Measurements from ENCODE around the gene SFRP5. TPM values are rescaled to one million over a fixed set of nuclear protein-coding genes. Genes with fewer than 3 reads are reported as not detected.

SFRP5 gene
- total RNA-seq, 1 donor from 2014 or later = 8.7 TPM

- H3K4me3 ChIP-seq = no peak overlapping the region
- intact Hi-C loops (cut with micrococcal nuclease) = loop anchor here (10.0 kb wide), 1 partner anchor 49 kb away; the partner anchor contains the start of gene AVPI1
- H3K27me3 ChIP-seq (ENCODE audit: low read depth) = no peaks in the 10 kb centered on the region
- H3K36me3 ChIP-seq = no peaks in the 10 kb centered on the region
- TF ChIP-seq, protein P1, sequence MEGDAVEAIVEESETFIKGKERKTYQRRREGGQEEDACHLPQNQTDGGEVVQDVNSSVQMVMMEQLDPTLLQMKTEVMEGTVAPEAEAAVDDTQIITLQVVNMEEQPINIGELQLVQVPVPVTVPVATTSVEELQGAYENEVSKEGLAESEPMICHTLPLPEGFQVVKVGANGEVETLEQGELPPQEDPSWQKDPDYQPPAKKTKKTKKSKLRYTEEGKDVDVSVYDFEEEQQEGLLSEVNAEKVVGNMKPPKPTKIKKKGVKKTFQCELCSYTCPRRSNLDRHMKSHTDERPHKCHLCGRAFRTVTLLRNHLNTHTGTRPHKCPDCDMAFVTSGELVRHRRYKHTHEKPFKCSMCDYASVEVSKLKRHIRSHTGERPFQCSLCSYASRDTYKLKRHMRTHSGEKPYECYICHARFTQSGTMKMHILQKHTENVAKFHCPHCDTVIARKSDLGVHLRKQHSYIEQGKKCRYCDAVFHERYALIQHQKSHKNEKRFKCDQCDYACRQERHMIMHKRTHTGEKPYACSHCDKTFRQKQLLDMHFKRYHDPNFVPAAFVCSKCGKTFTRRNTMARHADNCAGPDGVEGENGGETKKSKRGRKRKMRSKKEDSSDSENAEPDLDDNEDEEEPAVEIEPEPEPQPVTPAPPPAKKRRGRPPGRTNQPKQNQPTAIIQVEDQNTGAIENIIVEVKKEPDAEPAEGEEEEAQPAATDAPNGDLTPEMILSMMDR (IDR thresholded peaks at IDR 0.05; ENCODE audit: borderline replicate concordance) = no peak
- no peaks in the 10 kb centered on the region for H3K9me3 ChIP-seq (replicated peaks)
- H3K4me1 ChIP-seq = peaks cover 25% of the 10 kb centered on the region
- DNase-seq = no peak
- H3K27ac ChIP-seq (replicated peaks) = no peak overlapping the region
Measured at GRCh38 chr10:97734021-97734420, 37.8 kb downstream of the SFRP5 start.

DNA sequence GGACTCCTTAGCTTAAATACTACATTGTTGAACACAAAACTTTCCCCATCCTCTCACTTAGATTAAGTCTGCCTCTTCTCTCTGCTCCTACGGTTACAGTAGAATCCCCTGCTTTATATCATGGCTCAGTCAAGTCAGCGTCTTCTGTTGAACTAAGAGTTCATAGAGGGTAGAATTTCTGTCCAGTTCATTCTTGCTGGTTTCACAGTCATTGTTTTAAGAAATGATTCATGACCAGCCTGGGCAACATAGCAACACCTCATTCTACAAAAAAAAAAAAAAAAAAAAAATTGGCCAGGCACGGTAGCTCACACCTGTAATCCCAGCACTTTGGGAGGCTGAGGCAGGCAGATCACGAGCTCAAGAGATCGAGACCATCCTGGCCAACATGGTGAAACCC, 38.5 kb downstream of the SFRP5 start:
- Histone ChIP-seq H3K27me3 (ENCODE audit: low read depth) (no peaks in the 10 kb centered on the region), H3K4me3 (no peak overlapping the region), H3K4me1 (peaks cover 20% of the 10 kb centered on the region), H3K9me3 (replicated peaks) (no peaks in the 10 kb centered on the region), H3K36me3 (no peaks in the 10 kb centered on the region), H3K27ac (replicated peaks) (no peak overlapping the region)
- TF ChIP-seq, protein P1 (IDR thresholded peaks at IDR 0.05; ENCODE audit: borderline replicate concordance) = no peak
- intact Hi-C loops (cut with micrococcal nuclease) = loop anchor here (10.0 kb wide), 1 partner anchor 48 kb away; the partner anchor contains the start of gene AVPI1
- no peak for DNase-seq

- intact Hi-C loops (cut with micrococcal nuclease) = loop anchor here (10.0 kb wide), 1 partner anchor 47 kb away; the partner anchor contains the start of gene AVPI1
- TF ChIP-seq, protein P1 (IDR thresholded peaks at IDR 0.05; ENCODE audit: borderline replicate concordance) = peak; percentile 6
Measured at GRCh38 chr10:97732052-97732359, 39.8 kb downstream of the SFRP5 start.

GRCh38 chr10:97731346-97732051, 40.3 kb downstream of the SFRP5 start:
- no peak for DNase-seq
- no peaks in the 10 kb centered on the region for H3K27me3 ChIP-seq (ENCODE audit: low read depth)
- H3K4me1 ChIP-seq = peaks cover 13% of the 10 kb centered on the region
- H3K27ac ChIP-seq (replicated peaks) = no peak overlapping the region
- H3K9me3 ChIP-seq (replicated peaks) = no peaks in the 10 kb centered on the region
- TF ChIP-seq, protein P1 (IDR thresholded peaks at IDR 0.05; ENCODE audit: borderline replicate concordance) = peak; percentile 88
- intact Hi-C loops (cut with micrococcal nuclease) = loop anchor here (10.0 kb wide), 1 partner anchor 47 kb away; the partner anchor contains the start of gene AVPI1
- H3K36me3 ChIP-seq = no peaks in the 10 kb centered on the region
- no peak overlapping the region for H3K4me3 ChIP-seq

More at GRCh38 chr10:97732052-97732359, 39.8 kb downstream of the SFRP5 start:
- no peak overlapping the region for H3K27ac ChIP-seq (replicated peaks)
- H3K4me1 ChIP-seq = peaks cover 11% of the 10 kb centered on the region
- DNase-seq = no peak
- no peak overlapping the region for H3K4me3 ChIP-seq
- no peaks in the 10 kb centered on the region for H3K36me3 ChIP-seq
- H3K9me3 ChIP-seq (replicated peaks) = no peaks in the 10 kb centered on the region
- H3K27me3 ChIP-seq (ENCODE audit: low read depth) = no peaks in the 10 kb centered on the region

DNA sequence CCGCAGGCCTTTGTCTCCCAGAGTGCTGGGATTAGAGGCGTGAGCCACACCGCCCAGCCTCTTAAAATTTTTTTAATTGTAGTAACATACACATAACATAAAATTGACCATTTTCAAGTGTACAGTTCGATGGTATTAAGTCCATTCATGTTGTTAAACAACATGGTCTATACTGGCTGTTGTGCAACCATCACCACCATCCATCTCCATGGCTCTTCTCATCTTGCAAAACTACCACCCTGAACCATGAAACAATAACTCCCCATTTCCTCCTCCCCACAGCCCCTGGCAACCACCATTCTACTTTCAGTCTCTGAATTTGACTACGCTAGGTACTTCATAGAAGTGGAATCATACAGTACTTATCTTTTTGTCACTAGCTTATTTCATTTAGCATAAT, 42.8 kb downstream of the SFRP5 start:
- no peaks in the 10 kb centered on the region for H3K9me3 ChIP-seq (replicated peaks)
- intact Hi-C loops (cut with micrococcal nuclease) = no loop called here
- TF ChIP-seq, protein P1 (IDR thresholded peaks at IDR 0.05; ENCODE audit: borderline replicate concordance) = no peak
- H3K4me3 ChIP-seq = no peak overlapping the region
- DNase-seq = no peak
- no peaks in the 10 kb centered on the region for H3K27me3 ChIP-seq (ENCODE audit: low read depth)
- H3K4me1 ChIP-seq = peaks cover 14% of the 10 kb centered on the region
- no peak overlapping the region for H3K27ac ChIP-seq (replicated peaks)
- H3K36me3 ChIP-seq = no peaks in the 10 kb centered on the region
